Esophagus muscularis mucosa (tissue), 3 donors: Measurements from ENCODE around the gene SRSF12.

Experiments
- POLR2A ChIP-seq: fragments of 450-650 bp; IDR thresholded peaks from one replicate; pipeline ENCODE4 v1.6.1; 2017; ENCODE audit warnings: antibody characterized with exemption, moderate library complexity, mild to moderate bottlenecking, low read depth
- TF ChIP-seq, protein P1 (sequence below), 3 experiments: fragments of 200-600 bp in 2 of 3; fragments of 450-650 bp in 1 of 3; sonication (generic) in 2 of 3; IDR thresholded peaks; one replicate each; pipeline ENCODE4 v1.5.1; 2017 to 2019; ENCODE audit warnings: antibody characterized with exemption in 3 of 3, mild to moderate bottlenecking in 2 of 3, moderate library complexity in 1 of 3

DNA sequence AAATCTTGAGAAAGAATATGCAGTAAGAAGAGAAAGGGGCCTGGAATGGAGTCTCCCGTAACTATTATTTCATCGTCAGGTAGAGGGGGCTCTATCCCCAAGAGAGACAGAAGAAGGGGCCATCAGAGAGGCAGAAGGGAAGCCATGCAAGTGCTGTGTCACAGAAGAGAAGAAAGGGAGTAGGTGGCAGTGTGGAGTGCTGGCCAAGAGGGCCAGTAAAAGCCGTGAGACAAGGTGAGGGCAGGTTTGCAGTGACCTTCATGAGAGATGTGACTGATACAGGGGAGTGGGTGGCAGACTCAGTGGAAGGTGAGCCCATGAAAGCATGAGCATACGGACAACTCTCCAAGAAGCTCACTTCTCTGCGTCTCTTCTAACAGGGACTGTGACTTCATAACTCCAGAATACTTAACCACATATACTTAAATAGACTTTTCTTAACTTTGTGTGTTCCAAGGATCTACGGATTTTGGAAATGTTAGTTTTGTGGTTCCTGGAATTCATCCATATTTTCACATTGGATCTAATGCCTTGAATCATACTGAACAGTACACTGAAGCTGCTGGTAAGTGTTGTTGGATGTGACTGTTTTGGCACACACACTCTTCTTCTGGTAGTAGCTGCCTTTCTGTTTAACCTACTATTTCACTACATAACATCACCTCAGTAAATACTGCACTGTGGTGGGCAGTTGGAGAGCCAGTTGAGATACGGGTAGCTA lies 43.6 kb upstream of the SRSF12 start:
- TF ChIP-seq, protein P1, sequence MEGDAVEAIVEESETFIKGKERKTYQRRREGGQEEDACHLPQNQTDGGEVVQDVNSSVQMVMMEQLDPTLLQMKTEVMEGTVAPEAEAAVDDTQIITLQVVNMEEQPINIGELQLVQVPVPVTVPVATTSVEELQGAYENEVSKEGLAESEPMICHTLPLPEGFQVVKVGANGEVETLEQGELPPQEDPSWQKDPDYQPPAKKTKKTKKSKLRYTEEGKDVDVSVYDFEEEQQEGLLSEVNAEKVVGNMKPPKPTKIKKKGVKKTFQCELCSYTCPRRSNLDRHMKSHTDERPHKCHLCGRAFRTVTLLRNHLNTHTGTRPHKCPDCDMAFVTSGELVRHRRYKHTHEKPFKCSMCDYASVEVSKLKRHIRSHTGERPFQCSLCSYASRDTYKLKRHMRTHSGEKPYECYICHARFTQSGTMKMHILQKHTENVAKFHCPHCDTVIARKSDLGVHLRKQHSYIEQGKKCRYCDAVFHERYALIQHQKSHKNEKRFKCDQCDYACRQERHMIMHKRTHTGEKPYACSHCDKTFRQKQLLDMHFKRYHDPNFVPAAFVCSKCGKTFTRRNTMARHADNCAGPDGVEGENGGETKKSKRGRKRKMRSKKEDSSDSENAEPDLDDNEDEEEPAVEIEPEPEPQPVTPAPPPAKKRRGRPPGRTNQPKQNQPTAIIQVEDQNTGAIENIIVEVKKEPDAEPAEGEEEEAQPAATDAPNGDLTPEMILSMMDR (IDR thresholded peaks at IDR 0.05), result no peak
- no peak for TF ChIP-seq POLR2A
